Body of pancreas (tissue), 4 donors: ENCODE data around the gene FAM184B.

Experiments
- CTCF ChIP-seq, 7 experiments: fragments of 450-650 bp in 4 of 7; fragments of 200-600 bp in 3 of 7; sonication (generic) in 3 of 7; IDR thresholded peaks; one replicate each; pipeline ENCODE4 v1.5.1; 2016 to 2019; ENCODE audit warnings: antibody characterized with exemption in 7 of 7
- POLR2A ChIP-seq, 3 donors: fragments of 450-650 bp; IDR thresholded peaks; one replicate each; pipeline ENCODE4 v1.6.1; 2016; ENCODE audit warnings: antibody characterized with exemption in 3 of 3, mild to moderate bottlenecking in 2 of 3

- TF ChIP-seq CTCF (IDR thresholded peaks at IDR 0.05) (no peak), POLR2A (IDR thresholded peaks at IDR 0.05) (no peak)
Observed at GRCh38 chr4:17785858-17786257, 4.4 kb upstream of the FAM184B start.
